Measurements from ENCODE around the gene OR2AG1. TPM values are rescaled to one million over a fixed set of nuclear protein-coding genes. Genes with fewer than 3 reads are reported as not detected.

Gene OR2AG1
- total RNA-seq, 2 donors from 2014 or later, result not detected

Other genes starting within 250 kb of the OR2AG1 start
- 1 to 10 TPM; 5.4 to 8.9 TPM for gene RRP8, start 179.4 kb upstream of the OR2AG1 start, total RNA-seq
- 100 to 1,000 TPM in 1 of 2 donors, 10 to 100 TPM in 1; 82.8 to 137 TPM for gene ILK, start 179.2 kb upstream of the OR2AG1 start, total RNA-seq
- gene TAF10, start 170.8 kb upstream of the OR2AG1 start, total RNA-seq, result 100 to 1,000 TPM; 115 to 215 TPM
- gene TPP1, start 163.6 kb upstream of the OR2AG1 start, total RNA-seq, result 10 to 100 TPM; 20.8 TPM
- gene DCHS1, start 127.2 kb upstream of the OR2AG1 start, total RNA-seq, result 10 to 100 TPM in 1 of 2 donors, 1 to 10 TPM in 1; 6.0 to 10.9 TPM
- 100 to 1,000 TPM in 1 of 2 donors, 10 to 100 TPM in 1; 19.4 to 263 TPM for gene MRPL17, start 99.7 kb upstream of the OR2AG1 start, total RNA-seq
- gene OR2AG2, start 11.0 kb upstream of the OR2AG1 start, total RNA-seq, result under 1 TPM; under 0.01 to 0.26 TPM
- 1 to 10 TPM; 1.0 to 2.3 TPM for gene OR6A2, start 16.7 kb downstream of the OR2AG1 start, total RNA-seq
- gene OR10A5, start 62.7 kb downstream of the OR2AG1 start, total RNA-seq, result not detected
- gene OR10A2, start 80.0 kb downstream of the OR2AG1 start, total RNA-seq, result not detected
- gene OR10A4, start 93.6 kb downstream of the OR2AG1 start, total RNA-seq, result not detected
- under 1 TPM in 1 of 2 donors, not detected in 1; 0.78 TPM for gene OR2D2, start 109.5 kb downstream of the OR2AG1 start, total RNA-seq
- gene OR2D3, start 138.0 kb downstream of the OR2AG1 start, total RNA-seq, result not detected
- 1 to 10 TPM; 4.9 to 7.3 TPM for gene ZNF215, start 143.4 kb downstream of the OR2AG1 start, total RNA-seq
- gene ZNF214, start 237.3 kb downstream of the OR2AG1 start, total RNA-seq, result 1 to 10 TPM; 2.1 to 4.3 TPM
- gene NLRP14, start 237.5 kb downstream of the OR2AG1 start, total RNA-seq, result under 1 TPM; under 0.01 to 0.33 TPM